Lung (tissue), 12 donors: ENCODE results near the gene ANKRD23. TPM values are rescaled to one million over a fixed set of nuclear protein-coding genes. Genes with fewer than 3 reads are reported as not detected.
A peak's percentile ranks its signal among the peaks of the same experiment; 100 is the strongest.

Experiments
- ATAC-seq: fragments of 200-7000 bp; cut with Tn5 transposase; one replicate; pipeline ENCODE4 v1.9.1; 2020; ENCODE audit warnings: moderate number of reproducible peaks; ENCODE audit not compliant: insufficient read depth, low FRiP score
- DNase-seq, 3 donors: peaks; one replicate each; pipeline ENCODE4 v3.0.0-alpha.2; 2013 to 2017
- H3K27ac ChIP-seq, 2 donors: one replicate each; pipeline ENCODE4 v1.5.1; 2013; ENCODE audit warnings: mild to moderate bottlenecking in 2 of 2, moderate library complexity in 2 of 2, control low read depth in 1 of 2, inconsistent platforms in 1 of 2, low read depth in 1 of 2, low read length in 1 of 2
- H3K27me3 ChIP-seq, 3 donors: one replicate each; pipeline ENCODE4 v1.5.1; 2013; ENCODE audit warnings: low read length in 2 of 3; ENCODE audit not compliant: control insufficient read depth in 3 of 3, insufficient read depth in 3 of 3
- H3K36me3 ChIP-seq, 4 donors: one replicate each; pipeline ENCODE4 v1.5.1; 2013; ENCODE audit warnings: low read length in 4 of 4, mild to moderate bottlenecking in 1 of 4, moderate library complexity in 1 of 4; ENCODE audit not compliant: control insufficient read depth in 4 of 4, insufficient read depth in 4 of 4
- H3K4me1 ChIP-seq, 5 donors: one replicate each; pipeline ENCODE4 v1.5.1; 2013; ENCODE audit warnings: low read length in 5 of 5, mild to moderate bottlenecking in 2 of 5, moderate library complexity in 1 of 5; ENCODE audit not compliant: control insufficient read depth in 5 of 5, insufficient read depth in 5 of 5
- H3K4me3 ChIP-seq: one replicate; pipeline ENCODE4 v1.5.1; 2013; ENCODE audit warnings: mild to moderate bottlenecking, control low read depth, moderate library complexity
- H3K9ac ChIP-seq, 2 donors: one replicate each; pipeline ENCODE4 v1.5.1; 2013; ENCODE audit warnings: low read length in 2 of 2, control low read depth in 1 of 2; ENCODE audit not compliant: insufficient read depth in 1 of 2
- H3K9me3 ChIP-seq, 4 donors: one replicate each; pipeline ENCODE4 v1.5.1; 2013; ENCODE audit warnings: low read length in 3 of 4, mild to moderate bottlenecking in 1 of 4, moderate library complexity in 1 of 4; ENCODE audit not compliant: control insufficient read depth in 4 of 4, insufficient read depth in 3 of 4
- WGBS, 2 donors: extraction: QIAGEN DNeasy Blood & Tissue Kit; methylation state at CpG; one replicate each; pipeline ENCODE4 v1.1.7; 2013; 5-methylcytosine and 5-hydroxymethylcytosine counted together
- polyA plus RNA-seq, 2 donors: library from polyadenylated mRNA; stranded (reverse); fragments of 200-250 nt; gene quantifications; one replicate each; pipeline ENCODE4 v1.2.1, GENCODE V29; 2013
- total RNA-seq, 2 donors: library from RNA; depleted of rRNA in 1 of 2; stranded (reverse); fragments of >200 nt in 1 of 2; gene quantifications; one replicate each; pipeline ENCODE4 v1.2.1, GENCODE V29; 2014 to 2021
- TF ChIP-seq, protein P1 (sequence below): IDR thresholded peaks from 2 replicates; pipeline ENCODE4 v1.5.1; 2012; ENCODE audit warnings: mild to moderate bottlenecking; ENCODE audit errors: control extremely low read depth, extremely low read depth
- donor health status: control.
- donor health status: control.
- donor health status: Bipolar disorder and iron deficiency.
- donor health status: healthy.
- donor health status: DM: yes; HTN: yes; CAD: no.

The ANKRD23 gene
- total and polyA plus RNA-seq, 4 donors, result 1.5 to 6.9 (median 4.4) TPM

GRCh38 chr2:96867756-96868554 lies 24.1 kb upstream of the ANKRD23 start:
- ATAC-seq, result no peak
- Histone ChIP-seq H3K9me3 (no peaks in the 10 kb centered on the region), H3K27ac (peak overlapping the region; percentile 54 to 94), H3K36me3 (peaks cover 0 to 44% (median 30%) of the 10 kb centered on the region in 4 donors), H3K4me3 (peak overlapping the region; percentile 68), H3K9ac (peak overlapping the region; percentile 63 to 79), H3K27me3 (no peaks in the 10 kb centered on the region), H3K4me1 (peaks cover 0 to 24% (median 15%) of the 10 kb centered on the region in 5 donors)
- DNase-seq, result peak in 1 of 3 donors; percentile 40
- TF ChIP-seq, protein P1, sequence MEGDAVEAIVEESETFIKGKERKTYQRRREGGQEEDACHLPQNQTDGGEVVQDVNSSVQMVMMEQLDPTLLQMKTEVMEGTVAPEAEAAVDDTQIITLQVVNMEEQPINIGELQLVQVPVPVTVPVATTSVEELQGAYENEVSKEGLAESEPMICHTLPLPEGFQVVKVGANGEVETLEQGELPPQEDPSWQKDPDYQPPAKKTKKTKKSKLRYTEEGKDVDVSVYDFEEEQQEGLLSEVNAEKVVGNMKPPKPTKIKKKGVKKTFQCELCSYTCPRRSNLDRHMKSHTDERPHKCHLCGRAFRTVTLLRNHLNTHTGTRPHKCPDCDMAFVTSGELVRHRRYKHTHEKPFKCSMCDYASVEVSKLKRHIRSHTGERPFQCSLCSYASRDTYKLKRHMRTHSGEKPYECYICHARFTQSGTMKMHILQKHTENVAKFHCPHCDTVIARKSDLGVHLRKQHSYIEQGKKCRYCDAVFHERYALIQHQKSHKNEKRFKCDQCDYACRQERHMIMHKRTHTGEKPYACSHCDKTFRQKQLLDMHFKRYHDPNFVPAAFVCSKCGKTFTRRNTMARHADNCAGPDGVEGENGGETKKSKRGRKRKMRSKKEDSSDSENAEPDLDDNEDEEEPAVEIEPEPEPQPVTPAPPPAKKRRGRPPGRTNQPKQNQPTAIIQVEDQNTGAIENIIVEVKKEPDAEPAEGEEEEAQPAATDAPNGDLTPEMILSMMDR, result no peak
- WGBS, 2 donors, result 6 to 12% methylated on average over 27 of the region's 27 CpGs

DNA sequence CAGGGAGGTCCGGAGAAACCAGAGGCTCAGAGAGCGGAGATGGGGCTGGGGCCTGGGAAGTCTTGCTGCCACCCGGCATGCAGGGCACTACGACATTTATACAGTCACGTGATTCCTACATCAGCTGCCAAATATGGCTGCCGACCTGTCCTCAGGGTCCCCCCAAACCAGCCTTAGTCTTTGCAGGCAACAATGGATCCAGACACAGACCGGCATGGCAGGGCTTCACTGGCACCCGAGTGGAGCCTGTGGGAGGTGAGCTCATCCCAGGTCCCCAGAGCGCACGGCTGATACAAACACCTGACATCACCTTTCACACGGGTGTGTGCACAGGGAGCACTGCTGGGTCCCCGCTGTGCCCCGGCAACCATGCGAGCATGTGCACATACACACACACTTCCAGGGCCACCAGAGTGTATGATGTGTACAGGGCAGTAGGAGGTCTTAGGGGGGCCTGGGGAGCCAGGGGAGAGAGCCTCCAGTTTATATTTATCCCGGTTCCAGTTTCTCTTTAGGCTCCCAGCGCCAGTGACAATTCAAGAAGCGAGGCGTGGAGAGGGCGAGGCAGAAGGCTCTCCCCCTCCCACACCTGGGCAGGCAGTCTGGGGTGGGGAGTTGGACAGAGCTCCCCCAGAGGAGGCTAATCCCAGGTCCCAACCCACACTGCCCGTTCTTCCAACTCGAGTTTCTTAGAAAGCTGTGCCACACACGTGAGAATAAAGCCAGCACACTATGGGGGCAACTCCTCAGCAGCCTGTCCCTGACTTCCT lies 23.4 kb upstream of the ANKRD23 start:
- H3K36me3 ChIP-seq, result peaks cover 0 to 45% (median 32%) of the 10 kb centered on the region in 4 donors

DNA sequence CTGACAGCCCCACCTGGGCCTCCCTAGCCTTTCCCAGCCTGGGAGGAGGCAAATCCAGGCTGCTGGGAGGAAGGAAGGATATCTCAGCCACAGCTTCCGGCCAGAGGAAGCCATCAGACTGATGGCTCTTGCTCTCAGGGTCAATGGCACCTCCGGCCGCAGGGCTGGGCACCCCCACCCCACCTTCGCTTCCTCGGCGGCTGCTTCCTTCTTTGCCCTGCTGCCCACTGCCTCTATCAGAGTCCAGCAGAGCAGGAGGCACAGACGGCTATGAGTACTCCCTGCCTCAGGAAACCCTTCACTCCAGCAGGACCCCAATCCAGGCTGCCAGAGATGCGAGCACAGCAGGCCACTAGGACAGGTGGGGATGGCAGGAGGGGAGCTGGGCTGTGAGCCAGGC lies 22.8 kb upstream of the ANKRD23 start:
- Histone ChIP-seq H3K4me1 (peaks cover 0 to 24% (median 15%) of the 10 kb centered on the region in 5 donors), H3K9me3 (no peaks in the 10 kb centered on the region), H3K27ac (peak overlapping the region in 1 of 2 donors; percentile 55), H3K4me3 (no peak overlapping the region), H3K9ac (no peak overlapping the region), H3K36me3 (peaks cover 0 to 50% (median 36%) of the 10 kb centered on the region in 4 donors), H3K27me3 (no peaks in the 10 kb centered on the region)
- WGBS, 2 donors, result 20 to 54% methylated on average over 8 of the region's 8 CpGs
- ATAC-seq (no peak), DNase-seq (peak in 1 of 3 donors; percentile 12)
- TF ChIP-seq, protein P1, result no peak

More for the DNA sequence above, 23.4 kb upstream of the ANKRD23 start:
- no peak overlapping the region for H3K4me3 ChIP-seq
- H3K9ac ChIP-seq, result peak overlapping the region; percentile 63 to 79
- H3K27ac ChIP-seq, result peak overlapping the region; percentile 55 to 94
- no peak for ATAC-seq
- peaks cover 0 to 24% (median 15%) of the 10 kb centered on the region in 5 donors for H3K4me1 ChIP-seq
- no peaks in the 10 kb centered on the region for H3K27me3 ChIP-seq
- 55% methylated on average over 22 of the region's 22 CpGs for whole genome bisulfite sequencing, 2 donors
- DNase-seq, result no peak
- no peaks in the 10 kb centered on the region for H3K9me3 ChIP-seq
- TF ChIP-seq, protein P1, result no peak
